HepG2 (cell line): ENCODE data around the gene LRBA. TPM values are rescaled to one million over a fixed set of nuclear protein-coding genes. Genes with fewer than 3 reads are reported as not detected.

ENCODE experiments used
- CREB1 ChIP-seq, 2 experiments: fragments of 450-650 bp in 1 of 2; IDR thresholded peaks; 2 replicates each; pipeline ENCODE4 v1.6.1; 2016 to 2017; ENCODE audit warnings: control low read depth in 1 of 2, mild to moderate bottlenecking in 1 of 2, missing compliant biosample characterization in 1 of 2, missing genetic modification characterization in 1 of 2
- DR1 ChIP-seq: sonication (generic); formaldehyde crosslinking; IDR thresholded peaks from 2 replicates; pipeline ENCODE4 v1.8.0; 2021; ENCODE audit warnings: mild to moderate bottlenecking, missing genetic modification reagents, inconsistent platforms
- FOXJ3 ChIP-seq: sonication (generic); formaldehyde crosslinking; IDR thresholded peaks from 2 replicates; pipeline ENCODE4 v1.4.0; 2020; ENCODE audit warnings: missing genetic modification reagents, mild to moderate bottlenecking, borderline replicate concordance
- GATAD1 ChIP-seq: IDR thresholded peaks from 2 replicates; pipeline ENCODE4 v1.6.1; 2016; ENCODE audit warnings: missing genetic modification reagents, missing compliant biosample characterization
- GZF1 ChIP-seq: sonication (generic); formaldehyde crosslinking; IDR thresholded peaks from 2 replicates; pipeline ENCODE4 v1.5.1; 2020; ENCODE audit warnings: mild to moderate bottlenecking, missing genetic modification reagents
- HMG20A ChIP-seq: IDR thresholded peaks from 2 replicates; pipeline ENCODE4 v1.6.1; 2016; ENCODE audit warnings: borderline replicate concordance
- PHF8 ChIP-seq: sonication (generic); formaldehyde crosslinking; IDR thresholded peaks from 2 replicates; pipeline ENCODE4 v1.5.0; 2020; ENCODE audit warnings: missing genetic modification reagents
- RBAK ChIP-seq: sonication (generic); formaldehyde crosslinking; IDR thresholded peaks from 2 replicates; pipeline ENCODE4 v1.5.1; 2020; ENCODE audit warnings: mild to moderate bottlenecking, missing genetic modification reagents
- SAP130 ChIP-seq: IDR thresholded peaks from 2 replicates; pipeline ENCODE4 v1.6.1; 2016; ENCODE audit warnings: low read depth
- SKI ChIP-seq: fragments of 450-650 bp; IDR thresholded peaks from one replicate; pipeline ENCODE4 v1.6.1; 2018; ENCODE audit warnings: mild to moderate bottlenecking; ENCODE audit not compliant: partially characterized antibody
- STAT5B ChIP-seq: sonication (generic); formaldehyde crosslinking; IDR thresholded peaks from 2 replicates; pipeline ENCODE4 v1.4.0; 2020; ENCODE audit warnings: missing genetic modification reagents
- TCF7 ChIP-seq: sonication (generic); IDR thresholded peaks from 2 replicates; pipeline ENCODE4 v1.6.1; 2016; ENCODE audit warnings: antibody characterized with exemption, low read depth
- YEATS4 ChIP-seq: sonication (generic); formaldehyde crosslinking; IDR thresholded peaks from 2 replicates; pipeline ENCODE4 v1.4.0; 2020; ENCODE audit warnings: missing genetic modification reagents, borderline replicate concordance
- ZNF180 ChIP-seq: sonication (generic); formaldehyde crosslinking; IDR thresholded peaks from 2 replicates; pipeline ENCODE4 v1.4.0; 2020; ENCODE audit warnings: low read depth, missing genetic modification reagents, borderline replicate concordance
- ZNF530 ChIP-seq: sonication (generic); formaldehyde crosslinking; IDR thresholded peaks from 2 replicates; pipeline ENCODE4 v1.5.0; 2020; ENCODE audit warnings: low read depth, mild to moderate bottlenecking, missing genetic modification reagents
- ZNF567 ChIP-seq: sonication (generic); formaldehyde crosslinking; IDR thresholded peaks from 2 replicates; pipeline ENCODE4 v1.8.1; 2023; ENCODE audit warnings: mild to moderate bottlenecking, missing genetic modification reagents, borderline replicate concordance
- ZNF850 ChIP-seq: sonication (generic); formaldehyde crosslinking; conservative IDR thresholded peaks from 2 replicates; pipeline ENCODE4 v1.9.0; 2021; ENCODE audit warnings: mild to moderate bottlenecking, missing genetic modification reagents
- polyA plus RNA-seq, 8 experiments: library from polyadenylated mRNA; depleted of rRNA in 3 of 8; stranded (reverse) in 7 of 8; unstranded in 1 of 8; fragments of >200 nt; fragmentation: Illumina TruSeq in 4 of 8; extraction: Trizol in 4 of 8; gene quantifications; 2 replicates each; pipeline versions ENCODE4 v1.2.1 to v1.2.3, GENCODE V29; 2011 to 2016; ENCODE audit warnings: low read depth in 4 of 8, missing spikeins in 1 of 8, mixed read lengths in 1 of 8; ENCODE audit not compliant: insufficient read depth in 1 of 8
- total RNA-seq, 5 experiments: library from RNA; depleted of rRNA; stranded (reverse); fragments of >200 nt; fragmentation: Illumina TruSeq; extraction: Trizol; gene quantifications; 2 replicates each; pipeline ENCODE4 v1.2.3, GENCODE V29; 2016; ENCODE audit warnings: low read depth in 1 of 5
- TF ChIP-seq, protein P1 (sequence below): sonication (generic); formaldehyde crosslinking; IDR thresholded peaks from one replicate; pipeline ENCODE4 v1.5.1; 2020; ENCODE audit warnings: mild to moderate bottlenecking, missing genetic modification reagents; ENCODE audit errors: not compliant biosample characterization
- TF ChIP-seq, protein P2 (sequence below): sonication (generic); formaldehyde crosslinking; IDR thresholded peaks from 2 replicates; pipeline ENCODE4 v1.5.0; 2020; ENCODE audit warnings: missing genetic modification reagents
- TF ChIP-seq, protein P3 (sequence below): sonication (generic); formaldehyde crosslinking; IDR thresholded peaks from 2 replicates; pipeline ENCODE4 v1.4.0; 2020; ENCODE audit warnings: mild to moderate bottlenecking, missing genetic modification reagents

Gene LRBA
- total and polyA plus RNA-seq, 2 of the 13 experiments (the other 11 are each of a cell fraction or from before 2014, with no cell fraction given) = 21.0 to 37.2 TPM

DNA sequence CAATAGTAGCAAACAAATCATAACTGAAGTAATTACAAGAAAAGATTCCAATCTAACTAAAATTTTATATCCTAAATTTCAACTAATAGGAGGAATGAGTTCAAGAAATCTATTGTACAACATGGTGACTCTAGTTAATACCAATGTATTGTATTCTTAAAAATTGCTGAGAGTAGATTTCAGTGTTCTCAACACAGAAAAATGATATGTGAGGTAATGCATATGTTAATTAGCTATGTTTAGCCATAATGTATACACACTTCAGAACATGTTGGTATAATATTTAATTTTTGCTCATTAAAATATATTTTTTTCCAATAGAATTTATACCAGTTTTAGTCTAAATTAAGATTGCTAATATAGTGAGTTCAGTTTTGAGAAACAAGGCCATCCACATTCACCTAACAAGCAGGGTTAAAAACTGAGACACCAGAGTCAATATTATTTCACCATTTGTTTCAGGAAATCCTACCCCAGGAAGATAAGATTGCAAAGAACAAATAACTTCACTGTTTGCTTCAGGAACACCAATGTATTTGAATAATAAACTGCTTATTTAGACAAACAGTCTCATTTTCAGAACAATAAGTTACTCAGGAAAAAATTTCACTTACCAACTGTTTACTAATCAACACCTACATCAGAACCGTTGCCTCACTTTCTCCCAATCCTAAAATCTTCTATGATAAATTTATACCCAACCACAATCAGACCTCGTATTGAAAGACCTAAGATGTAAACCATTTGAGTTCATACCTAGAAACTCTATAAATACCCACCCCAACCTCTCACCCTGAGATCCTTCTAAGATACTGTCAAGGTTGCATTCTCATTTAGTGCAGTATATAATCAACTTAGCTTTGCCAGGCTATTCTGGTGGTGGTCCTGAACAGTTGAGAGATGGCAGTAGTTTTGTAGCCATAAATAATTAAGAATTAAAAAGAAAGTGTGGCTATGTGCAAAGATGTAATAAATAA lies 300.3 kb downstream of the LRBA start (continued):
- TF ChIP-seq FOXJ3 (CRISPR knock-in tag) (peak; percentile 80; the same call in 1 of the 2 replicates), ZNF850 (CRISPR knock-in tag) (no peak), CREB1 (IDR thresholded peaks at IDR 0.05) (no peak), CREB1 (CRISPR knock-in tag; IDR thresholded peaks at IDR 0.05) (peak; percentile 29; the same call in 1 of the 2 replicates), ZNF530 (CRISPR knock-in tag) (no peak), SAP130 (CRISPR knock-in tag) (peak; percentile 37; the same call in 1 of the 2 replicates), YEATS4 (CRISPR knock-in tag) (no peak), STAT5B (CRISPR knock-in tag) (no peak), GATAD1 (CRISPR knock-in tag) (0 out of 2 replicates have a peak, but pooled peaks have one; percentile 25), RBAK (CRISPR knock-in tag) (no peak), ZNF180 (CRISPR knock-in tag) (no peak), HMG20A (CRISPR knock-in tag) (peak; percentile 72; the same call in 1 of the 2 replicates), TCF7 (peak; percentile 48), ZNF567 (no peak), PHF8 (no peak), GZF1 (CRISPR knock-in tag) (no peak), DR1 (CRISPR knock-in tag) (no peak), SKI (peak; percentile 42)
- TF ChIP-seq, protein P1, sequence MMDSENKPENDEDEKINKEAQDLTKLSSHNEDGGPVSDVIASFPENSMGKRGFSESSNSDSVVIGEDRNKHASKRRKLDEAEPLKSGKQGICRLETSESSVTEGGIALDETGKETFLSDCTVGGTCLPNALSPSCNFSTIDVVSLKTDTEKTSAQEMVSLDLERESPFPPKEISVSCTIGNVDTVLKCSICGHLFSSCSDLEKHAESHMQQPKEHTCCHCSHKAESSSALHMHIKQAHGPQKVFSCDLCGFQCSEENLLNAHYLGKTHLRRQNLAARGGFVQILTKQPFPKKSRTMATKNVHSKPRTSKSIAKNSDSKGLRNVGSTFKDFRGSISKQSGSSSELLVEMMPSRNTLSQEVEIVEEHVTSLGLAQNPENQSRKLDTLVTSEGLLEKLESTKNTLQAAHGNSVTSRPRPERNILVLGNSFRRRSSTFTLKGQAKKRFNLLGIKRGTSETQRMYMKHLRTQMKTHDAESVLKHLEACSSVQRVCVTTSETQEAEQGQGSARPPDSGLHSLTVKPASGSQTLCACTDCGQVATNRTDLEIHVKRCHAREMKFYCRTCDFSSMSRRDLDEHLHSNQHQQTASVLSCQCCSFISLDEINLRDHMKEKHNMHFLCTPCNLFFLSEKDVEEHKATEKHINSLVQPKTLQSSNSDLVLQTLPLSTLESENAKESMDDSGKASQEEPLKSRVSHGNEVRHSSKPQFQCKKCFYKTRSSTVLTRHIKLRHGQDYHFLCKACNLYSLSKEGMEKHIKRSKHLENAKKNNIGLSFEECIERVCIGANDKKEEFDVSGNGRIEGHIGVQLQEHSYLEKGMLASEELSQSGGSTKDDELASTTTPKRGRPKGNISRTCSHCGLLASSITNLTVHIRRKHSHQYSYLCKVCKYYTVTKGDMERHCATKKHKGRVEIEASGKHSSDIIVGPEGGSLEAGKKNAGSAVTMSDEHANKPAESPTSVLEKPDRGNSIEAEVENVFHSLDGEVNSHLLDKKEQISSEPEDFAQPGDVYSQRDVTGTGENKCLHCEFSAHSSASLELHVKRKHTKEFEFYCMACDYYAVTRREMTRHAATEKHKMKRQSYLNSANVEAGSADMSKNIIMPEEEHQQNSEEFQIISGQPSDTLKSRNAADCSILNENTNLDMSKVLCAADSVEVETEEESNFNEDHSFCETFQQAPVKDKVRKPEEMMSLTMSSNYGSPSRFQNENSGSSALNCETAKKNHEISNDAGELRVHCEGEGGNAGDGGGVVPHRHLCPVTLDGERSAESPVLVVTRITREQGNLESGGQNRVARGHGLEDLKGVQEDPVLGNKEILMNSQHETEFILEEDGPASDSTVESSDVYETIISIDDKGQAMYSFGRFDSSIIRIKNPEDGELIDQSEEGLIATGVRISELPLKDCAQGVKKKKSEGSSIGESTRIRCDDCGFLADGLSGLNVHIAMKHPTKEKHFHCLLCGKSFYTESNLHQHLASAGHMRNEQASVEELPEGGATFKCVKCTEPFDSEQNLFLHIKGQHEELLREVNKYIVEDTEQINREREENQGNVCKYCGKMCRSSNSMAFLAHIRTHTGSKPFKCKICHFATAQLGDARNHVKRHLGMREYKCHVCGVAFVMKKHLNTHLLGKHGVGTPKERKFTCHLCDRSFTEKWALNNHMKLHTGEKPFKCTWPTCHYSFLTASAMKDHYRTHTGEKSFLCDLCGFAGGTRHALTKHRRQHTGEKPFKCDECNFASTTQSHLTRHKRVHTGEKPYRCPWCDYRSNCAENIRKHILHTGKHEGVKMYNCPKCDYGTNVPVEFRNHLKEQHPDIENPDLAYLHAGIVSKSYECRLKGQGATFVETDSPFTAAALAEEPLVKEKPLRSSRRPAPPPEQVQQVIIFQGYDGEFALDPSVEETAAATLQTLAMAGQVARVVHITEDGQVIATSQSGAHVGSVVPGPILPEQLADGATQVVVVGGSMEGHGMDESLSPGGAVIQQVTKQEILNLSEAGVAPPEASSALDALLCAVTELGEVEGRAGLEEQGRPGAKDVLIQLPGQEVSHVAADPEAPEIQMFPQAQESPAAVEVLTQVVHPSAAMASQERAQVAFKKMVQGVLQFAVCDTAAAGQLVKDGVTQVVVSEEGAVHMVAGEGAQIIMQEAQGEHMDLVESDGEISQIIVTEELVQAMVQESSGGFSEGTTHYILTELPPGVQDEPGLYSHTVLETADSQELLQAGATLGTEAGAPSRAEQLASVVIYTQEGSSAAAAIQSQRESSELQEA (CRISPR knock-in tag) = no peak
- TF ChIP-seq, protein P2, sequence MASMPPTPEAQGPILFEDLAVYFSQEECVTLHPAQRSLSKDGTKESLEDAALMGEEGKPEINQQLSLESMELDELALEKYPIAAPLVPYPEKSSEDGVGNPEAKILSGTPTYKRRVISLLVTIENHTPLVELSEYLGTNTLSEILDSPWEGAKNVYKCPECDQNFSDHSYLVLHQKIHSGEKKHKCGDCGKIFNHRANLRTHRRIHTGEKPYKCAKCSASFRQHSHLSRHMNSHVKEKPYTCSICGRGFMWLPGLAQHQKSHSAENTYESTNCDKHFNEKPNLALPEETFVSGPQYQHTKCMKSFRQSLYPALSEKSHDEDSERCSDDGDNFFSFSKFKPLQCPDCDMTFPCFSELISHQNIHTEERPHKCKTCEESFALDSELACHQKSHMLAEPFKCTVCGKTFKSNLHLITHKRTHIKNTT (CRISPR knock-in tag) = no peak
- TF ChIP-seq, protein P3, sequence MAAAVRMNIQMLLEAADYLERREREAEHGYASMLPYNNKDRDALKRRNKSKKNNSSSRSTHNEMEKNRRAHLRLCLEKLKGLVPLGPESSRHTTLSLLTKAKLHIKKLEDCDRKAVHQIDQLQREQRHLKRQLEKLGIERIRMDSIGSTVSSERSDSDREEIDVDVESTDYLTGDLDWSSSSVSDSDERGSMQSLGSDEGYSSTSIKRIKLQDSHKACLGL (CRISPR knock-in tag) = no peak
